A673 (cell line): ENCODE results near the gene KIF17. TPM values are rescaled to one million over a fixed set of nuclear protein-coding genes. Genes with fewer than 3 reads are reported as not detected.
A peak's percentile ranks its signal among the peaks of the same experiment; 100 is the strongest.

Experiments
- BruUV-seq: library from RNA; stranded (reverse); fragments of 400-500 nt; replicated peaks from 2 replicates; lab custom pipeline; 2021; lab: Mats Ljungman, UMichigan
- CTCF ChIA-PET: fragments of 300-600 bp; sonication (Branson Sonifier 250); formaldehyde crosslinking; loops from one replicate; lab custom pipeline; 2022; ENCODE audit warnings: antibody characterized with exemption; lab: Charles Lee
- POLR2A ChIA-PET: fragments of 300-600 bp; sonication (Branson Sonifier 250); formaldehyde crosslinking; loops from one replicate; lab custom pipeline; 2022; ENCODE audit warnings: antibody characterized with exemption; ENCODE audit not compliant: low non-redundant PET; lab: Charles Lee
- DNase-seq: peaks from one replicate; pipeline ENCODE4 v3.0.0-alpha.2; 2015; ENCODE audit warnings: low spot score
- H3K27ac ChIP-seq: fragments of 200-600 bp; sonication (generic); 2 replicates; pipeline ENCODE4 v1.5.1; 2016; ENCODE audit warnings: mixed run types, low read depth, mild to moderate bottlenecking, mixed read lengths, antibody characterized with exemption, low read length; ENCODE audit not compliant: poor library complexity, severe bottlenecking
- H3K27me3 ChIP-seq: fragments of 200-600 bp; sonication (generic); replicated peaks from 2 replicates; pipeline ENCODE4 v1.6.1; 2017; ENCODE audit warnings: mixed run types, low read depth, mild to moderate bottlenecking, mixed read lengths, antibody characterized with exemption, low read length; ENCODE audit not compliant: insufficient read depth, poor library complexity
- H3K36me3 ChIP-seq: fragments of 200-600 bp; sonication (generic); 2 replicates; pipeline ENCODE4 v1.6.1; 2016; ENCODE audit warnings: mixed run types, mild to moderate bottlenecking, mixed read lengths, antibody characterized with exemption, low read length; ENCODE audit not compliant: insufficient read depth, poor library complexity, severe bottlenecking
- H3K4me1 ChIP-seq: fragments of 200-600 bp; sonication (generic); 2 replicates; pipeline ENCODE4 v1.6.1; 2017; ENCODE audit warnings: mixed run types, mild to moderate bottlenecking, mixed read lengths, antibody characterized with exemption, low read length; ENCODE audit not compliant: insufficient read depth, poor library complexity, severe bottlenecking
- H3K4me3 ChIP-seq: fragments of 200-600 bp; sonication (generic); 2 replicates; pipeline ENCODE4 v1.5.1; 2016; ENCODE audit warnings: low read depth, mixed run types, mild to moderate bottlenecking, mixed read lengths, low read length; ENCODE audit not compliant: poor library complexity, severe bottlenecking
- H3K9me3 ChIP-seq: fragments of 200-600 bp; sonication (generic); 2 replicates; pipeline ENCODE4 v1.6.1; 2016; ENCODE audit warnings: mixed run types, low read depth, mild to moderate bottlenecking, mixed read lengths, antibody characterized with exemption, low read length; ENCODE audit not compliant: poor library complexity, severe bottlenecking
- CTCF ChIP-seq: fragments of 300-800, 200-600 bp; sonication (generic); conservative IDR thresholded peaks from 2 replicates; pipeline ENCODE4 v1.5.1; 2017; ENCODE audit warnings: low read depth, mild to moderate bottlenecking, antibody characterized with exemption, low read length, moderate library complexity, mixed read lengths
- EZH2 ChIP-seq: fragments of 200-600 bp; sonication (generic); IDR thresholded peaks from 2 replicates; pipeline ENCODE4 v1.6.1; 2017; ENCODE audit warnings: borderline replicate concordance, low read depth, mild to moderate bottlenecking, mixed read lengths, antibody characterized with exemption, low read length; ENCODE audit not compliant: poor library complexity, severe bottlenecking
- intact Hi-C: fragments of 100-400 bp; cut with micrococcal nuclease; formaldehyde crosslinking; loops from one replicate; pipeline ENCODE4 v1.10.0; 2022; ENCODE audit not compliant: unreplicated experiment
- total RNA-seq: library from RNA; stranded (reverse); gene quantifications from 2 replicates; pipeline ENCODE4 v1.2.3, GENCODE V29; 2021

The KIF17 gene
- total RNA-seq, 1 experiment from 2014 or later = 0.71 TPM

DNA sequence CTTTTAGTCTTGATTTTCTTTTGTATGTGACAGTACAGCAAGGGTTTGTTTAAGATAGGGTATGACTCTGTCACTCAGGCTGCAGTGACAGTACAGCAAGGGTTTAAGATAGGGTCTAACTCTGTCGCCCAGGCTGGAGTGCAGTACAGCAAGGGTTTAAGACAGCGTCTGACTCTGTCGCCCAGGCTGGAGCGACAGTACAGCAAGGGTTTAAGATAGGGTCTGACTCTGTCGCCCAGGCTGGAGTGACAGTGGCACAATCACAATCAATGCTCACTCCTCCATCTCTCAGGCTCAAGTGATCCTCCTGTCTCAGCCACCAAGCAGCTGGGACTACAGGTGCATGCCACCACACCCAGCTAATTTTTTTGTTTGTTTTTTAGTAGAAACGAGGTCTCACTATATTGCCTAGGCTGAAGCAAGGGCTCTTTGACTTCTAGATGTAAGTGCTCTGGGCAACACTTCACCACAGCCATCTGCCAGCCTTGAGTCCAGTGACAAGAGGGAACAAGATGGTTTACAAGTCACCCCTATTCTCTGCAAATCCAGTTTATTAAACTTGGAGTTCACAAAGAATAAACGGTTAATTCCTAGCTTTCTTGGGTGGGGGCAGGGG lies 15.7 kb upstream of the KIF17 start:
- no peak overlapping the region for H3K27ac ChIP-seq
- intact Hi-C loops = loop anchor here (2.0 kb wide), 1 partner anchor 37 kb away; no protein-coding TSS in a partner anchor
- no peak for DNase-seq
- H3K9me3 ChIP-seq = no peaks in the 10 kb centered on the region
- H3K4me1 ChIP-seq = peaks cover 12% of the 10 kb centered on the region
- peaks cover 12% of the 10 kb centered on the region for H3K36me3 ChIP-seq
- ChIA-PET POLR2A (no interaction called here), CTCF (no interaction called here)
- no TSS peak for BruUV-seq
- H3K27me3 ChIP-seq = peaks cover 5% of the 10 kb centered on the region
- TF ChIP-seq EZH2 (no peak), CTCF (peak; percentile 4; the same call in 1 of the 2 replicates)
- peak overlapping the region; percentile 47 for H3K4me3 ChIP-seq

- ChIA-PET POLR2A (no interaction called here), CTCF (interaction anchor here (1.0 kb wide), 1 partner anchor 36 kb away, joined by 3 read pairs; no protein-coding TSS in a partner anchor)
- DNase-seq = peak; percentile 89
- Histone ChIP-seq H3K27me3 (peaks cover 5% of the 10 kb centered on the region), H3K36me3 (peaks cover 6% of the 10 kb centered on the region), H3K4me3 (peak within 1 kb of the TSS; percentile 47), H3K4me1 (peaks cover 12% of the 10 kb centered on the region), H3K9me3 (no peaks in the 10 kb centered on the region), H3K27ac (no peak within 1 kb of the TSS)
- no peak for TF ChIP-seq EZH2
- TF ChIP-seq CTCF = peak; percentile 52
- no TSS peak for BruUV-seq
- intact Hi-C loops = loop anchor here (2.0 kb wide), 1 partner anchor 36 kb away; no protein-coding TSS in a partner anchor
Observed at GRCh38 chr1:20732588-20733359, 15.0 kb upstream of the KIF17 start, which contains the start of gene SH2D5. Gene SH2D5, minus strand, starts transcription at chr1:20732703. Its CDS starts 4,659 bp downstream, at chr1:20728044.

- intact Hi-C loops = loop anchor here (2.0 kb wide), 1 partner anchor 35 kb away; no protein-coding TSS in a partner anchor
- DNase-seq = peak; percentile 86
- Histone ChIP-seq H3K27me3 (peaks cover 5% of the 10 kb centered on the region), H3K4me1 (peaks cover 12% of the 10 kb centered on the region), H3K27ac (no peak overlapping the region), H3K9me3 (no peaks in the 10 kb centered on the region), H3K4me3 (peak overlapping the region; percentile 47), H3K36me3 (no peaks in the 10 kb centered on the region)
- ChIA-PET CTCF (interaction anchor here (1.0 kb wide), 1 partner anchor 35 kb away, joined by 3 read pairs; no protein-coding TSS in a partner anchor), POLR2A (interaction anchor here (0.6 kb wide), 1 partner anchor 54 kb away, joined by 3 read pairs; no protein-coding TSS in a partner anchor)
- no peak for TF ChIP-seq CTCF
- TF ChIP-seq EZH2 = no peak
- no TSS peak for BruUV-seq
Observed at GRCh38 chr1:20732071-20732587, 14.3 kb upstream of the KIF17 start.
